ENCODE measurements around the gene TUT4.

GRCh38 chr1:52542085-52542688 lies 10.7 kb downstream of the TUT4 start:
- no peak for TF ChIP-seq CTCF (conservative IDR thresholded peaks at IDR 0.05 in 1 of 2, IDR thresholded peaks at IDR 0.05 in 1 of 2; ENCODE audit: low read depth in 1 of 2, low read length in 2 of 2)
- no peak for TF ChIP-seq EZH2 (IDR thresholded peaks at IDR 0.05; ENCODE audit: low read length, missing control alignments)
